Lower leg skin (tissue), 4 donors: ENCODE measurements around the gene ZFYVE27. TPM values are rescaled to one million over a fixed set of nuclear protein-coding genes. Genes with fewer than 3 reads are reported as not detected.

Experiments used
- DNase-seq, 2 donors: peaks; one replicate each; pipeline ENCODE4 v3.0.0-alpha.2; 2019; ENCODE audit warnings: low spot score in 2 of 2
- H3K4me3 ChIP-seq: fragments of 200-600 bp; sonication (generic); 2 replicates; pipeline ENCODE4 v1.5.1; 2017; ENCODE audit warnings: mild to moderate bottlenecking, low read depth; ENCODE audit not compliant: poor library complexity, severe bottlenecking
- CTCF ChIP-seq, 3 donors: fragments of 450-650 bp; IDR thresholded peaks; one replicate each; pipeline ENCODE4 v1.5.1; 2016; ENCODE audit warnings: antibody characterized with exemption in 3 of 3, mild to moderate bottlenecking in 3 of 3, moderate library complexity in 2 of 3
- POLR2A ChIP-seq, 2 donors: fragments of 450-650 bp; IDR thresholded peaks; one replicate each; pipeline ENCODE4 v1.6.1; 2016 to 2017; ENCODE audit warnings: antibody characterized with exemption in 2 of 2, mild to moderate bottlenecking in 1 of 2, moderate library complexity in 1 of 2
- WGBS, 2 donors: methylation state at CpG; one replicate each; pipeline ENCODE4 v1.1.5; 2018; 5-methylcytosine and 5-hydroxymethylcytosine counted together
- intact Hi-C: fragments of 100-400 bp; cut with DNase I; formaldehyde crosslinking; loops from one replicate; pipeline ENCODE4 v1.15.0; 2023; ENCODE audit warnings: low total_unique reads
- total RNA-seq, 4 donors: library from RNA; depleted of rRNA; stranded (reverse); fragments of >200 nt; gene quantifications; one replicate each; pipeline ENCODE4 v1.1.0, GENCODE V29; 2016

ZFYVE27 gene
- total RNA-seq, 4 donors from 2014 or later = 18.7 to 35.0 (median 21.4) TPM

GRCh38 chr10:97714401-97715258 lies 22.3 kb upstream of the ZFYVE27 start:
- TF ChIP-seq POLR2A (IDR thresholded peaks at IDR 0.05) (no peak), CTCF (IDR thresholded peaks at IDR 0.05) (no peak)
- peak; percentile 78 to 96 for DNase-seq
- WGBS, 2 donors = 3 to 4% methylated on average over 39 to 74 of the region's 74 CpGs
- H3K4me3 ChIP-seq = peak overlapping the region; percentile 35
- intact Hi-C loops = no loop called here

DNA sequence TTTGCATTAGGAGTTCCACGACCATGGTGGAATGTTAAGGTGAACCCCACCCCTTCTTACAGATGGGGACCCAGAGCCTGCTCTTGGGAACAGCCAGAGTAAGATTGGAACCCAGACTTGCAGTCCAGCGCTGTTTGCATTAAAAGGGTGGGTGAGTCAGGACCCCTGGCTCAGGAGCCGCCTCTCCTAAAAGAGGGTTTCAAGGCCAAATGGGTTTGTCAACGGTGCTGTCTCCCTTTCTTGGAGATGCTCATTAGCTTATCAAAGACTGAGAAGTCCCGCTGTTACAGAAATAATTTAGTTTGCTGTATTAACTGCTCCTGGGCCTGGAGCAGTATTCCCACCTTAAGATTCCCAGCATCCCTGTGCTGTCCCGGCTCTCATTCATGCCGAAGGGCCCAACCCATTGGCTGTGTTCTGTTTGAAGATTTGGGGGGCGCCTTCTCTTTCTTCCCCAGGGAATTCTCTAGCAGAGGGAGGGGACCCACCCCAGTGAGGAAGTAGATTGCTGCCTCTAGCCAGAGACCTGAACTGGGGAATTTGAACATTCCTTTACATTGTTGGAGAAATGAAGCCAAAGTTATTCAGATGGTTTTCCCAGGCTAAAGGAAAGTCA lies 21.6 kb upstream of the ZFYVE27 start:
- no peak overlapping the region for H3K4me3 ChIP-seq
- intact Hi-C loops = no loop called here
- WGBS, 2 donors = 23 to 29% methylated on average over 8 of the region's 8 CpGs
- DNase-seq = no peak
- no peak for TF ChIP-seq CTCF (IDR thresholded peaks at IDR 0.05)
- TF ChIP-seq POLR2A (IDR thresholded peaks at IDR 0.05) = no peak

GRCh38 chr10:97717627-97718026 lies 19.3 kb upstream of the ZFYVE27 start:
- intact Hi-C loops = no loop called here
- H3K4me3 ChIP-seq = no peak overlapping the region
- 87 to 88% methylated on average over 7 of the region's 7 CpGs for WGBS, 2 donors

DNA sequence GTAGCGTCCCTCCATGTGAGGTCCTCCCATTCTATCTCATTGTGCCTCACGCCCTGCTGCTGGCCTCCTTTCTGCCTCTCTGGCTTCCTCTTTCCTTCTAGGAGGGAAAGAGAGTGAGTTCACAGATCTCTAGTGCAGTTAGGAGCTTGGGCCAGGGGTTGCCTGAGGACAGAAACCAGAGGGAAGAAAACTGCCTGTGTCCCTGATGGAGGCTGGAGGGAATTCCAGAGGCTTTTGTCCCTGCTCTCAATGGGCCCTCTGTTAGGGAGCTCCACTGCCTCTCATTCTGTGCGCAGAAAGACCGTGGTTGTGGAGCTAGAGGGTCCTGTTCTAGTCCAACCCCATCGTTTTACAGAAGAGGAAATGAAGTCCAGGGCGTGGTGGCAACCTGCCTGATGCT lies 18.8 kb upstream of the ZFYVE27 start:
- no peak for TF ChIP-seq CTCF (IDR thresholded peaks at IDR 0.05)
- TF ChIP-seq POLR2A (IDR thresholded peaks at IDR 0.05) = no peak
- no peak overlapping the region for H3K4me3 ChIP-seq
- no peak for DNase-seq
- 30 to 33% methylated on average over 6 of the region's 6 CpGs for WGBS, 2 donors
- intact Hi-C loops = no loop called here

More at GRCh38 chr10:97717627-97718026, 19.3 kb upstream of the ZFYVE27 start:
- no peak for TF ChIP-seq CTCF (IDR thresholded peaks at IDR 0.05)
- no peak for TF ChIP-seq POLR2A (IDR thresholded peaks at IDR 0.05)
- no peak for DNase-seq

- H3K4me3 ChIP-seq = no peak overlapping the region
- intact Hi-C loops = no loop called here
- 12 to 17% methylated on average over 8 of the region's 8 CpGs for WGBS, 2 donors
- TF ChIP-seq CTCF (IDR thresholded peaks at IDR 0.05) = no peak
- no peak for TF ChIP-seq POLR2A (IDR thresholded peaks at IDR 0.05)
- peak; percentile 89 to 96 for DNase-seq
Observed at GRCh38 chr10:97718659-97719142, 18.2 kb upstream of the ZFYVE27 start.
